Stimulated activated CD4-positive, alpha-beta T cell treated with anti-CD3 and anti-CD28 coated beads, TNF-alpha, amount 100 ng/mL, for 4 hours (primary cell): ENCODE results near the gene TMEM259.

Source experiments
- DNase-seq, 3 experiments: peaks; one replicate each; pipeline ENCODE4 v3.0.0-alpha.2; 2020; ENCODE audit warnings: low read depth in 3 of 3

Gene TMEM259

GRCh38 chr19:1020868-1021425, at the start of gene TMEM259:
TSS of gene TMEM259 (minus strand) at chr19:1021123. CDS start at chr19:1020996, 127 bp downstream.
- DNase-seq = peak; percentile 93 to 97 (median 96)

DNA sequence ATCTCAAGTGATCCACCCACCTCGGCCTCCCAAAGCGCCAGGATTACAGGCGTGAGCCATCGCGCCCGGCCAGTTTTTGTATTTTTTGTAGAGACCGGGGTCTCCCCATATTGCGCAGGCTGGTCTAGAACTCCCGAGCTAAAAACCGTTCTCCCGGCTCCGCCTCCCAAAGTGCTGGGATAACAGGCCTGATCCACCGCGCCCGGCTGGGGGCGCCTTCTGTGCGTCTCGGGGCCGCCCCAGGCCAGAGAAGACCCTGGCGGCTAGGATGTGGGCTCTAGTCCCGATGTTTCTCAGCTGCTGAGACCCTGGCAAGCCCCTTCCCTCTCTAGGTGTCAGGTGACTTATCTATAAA, 49.6 kb upstream of the TMEM259 start:
- DNase-seq = no peak

DNA sequence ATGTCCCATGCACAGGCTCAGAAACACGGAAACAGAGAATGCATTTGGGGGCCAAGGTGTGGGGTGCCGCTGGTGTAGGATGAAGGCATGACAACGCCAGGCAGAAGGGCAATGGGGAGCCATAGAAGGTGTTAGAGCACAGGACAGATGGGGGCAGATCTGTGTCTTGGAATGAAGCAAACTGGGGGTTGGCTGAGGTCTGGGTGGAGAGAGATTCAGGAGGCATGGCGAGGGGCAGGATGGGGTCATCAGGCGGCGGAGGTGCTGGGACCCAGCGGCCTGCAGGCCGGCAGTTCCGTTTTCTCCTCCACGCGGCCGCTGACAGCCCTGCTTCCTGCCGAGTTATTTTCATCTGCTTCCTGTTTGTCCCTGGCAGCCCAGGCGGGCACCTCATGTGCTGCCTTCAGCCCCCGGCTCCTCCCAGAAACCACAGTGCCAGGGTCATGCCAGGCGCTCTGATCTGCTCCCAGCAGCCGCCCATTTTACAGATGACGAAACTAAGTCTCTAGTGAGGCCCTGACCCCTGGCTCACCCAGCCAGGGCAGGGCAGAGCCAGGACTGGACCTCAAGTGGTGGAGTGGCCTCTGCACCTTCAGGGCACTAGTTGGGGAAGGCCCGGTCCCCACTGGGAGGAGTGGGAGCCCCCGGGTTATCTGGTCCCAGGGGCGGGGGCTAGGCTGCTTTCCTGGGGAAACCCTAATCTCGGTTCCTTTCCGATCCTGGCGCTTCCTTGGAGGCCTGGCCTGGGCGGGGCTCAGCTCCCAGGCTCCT, 48.3 kb upstream of the TMEM259 start:
- DNase-seq = no peak

- peak in 1 of 3 experiments; percentile 43 for DNase-seq
These were observed 47.4 kb upstream of the TMEM259 start for GRCh38 chr19:1068009-1069001.

DNA sequence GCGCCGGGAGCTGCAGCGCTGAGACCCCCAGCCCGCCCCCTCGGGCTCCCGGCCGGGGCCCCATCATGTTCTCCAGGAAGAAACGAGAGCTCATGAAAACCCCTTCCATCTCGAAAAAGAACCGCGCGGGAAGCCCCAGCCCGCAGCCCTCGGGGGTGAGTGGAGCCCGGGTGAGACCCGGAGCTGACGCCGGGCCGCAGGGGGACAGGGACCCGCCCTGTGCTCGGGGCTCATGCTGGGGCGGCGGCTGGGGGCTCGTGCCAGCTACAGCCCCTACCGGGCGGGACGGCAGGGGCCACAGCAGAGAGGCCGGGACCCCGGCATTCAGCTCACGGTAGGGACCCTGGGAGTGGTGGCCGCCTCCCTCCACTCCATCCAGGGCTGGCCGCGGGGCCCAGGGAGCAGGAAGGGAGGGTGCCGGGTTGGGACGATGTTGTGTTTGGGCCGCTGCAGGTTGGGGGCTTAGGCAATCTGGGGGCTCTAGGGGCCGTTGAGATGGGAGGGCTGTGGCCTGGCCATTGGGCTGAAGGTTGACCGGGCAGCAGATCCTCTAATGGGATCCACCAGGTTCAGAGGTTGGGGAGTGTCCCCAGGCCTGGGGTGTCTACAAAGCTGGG, 46.5 kb upstream of the TMEM259 start:
- no peak for DNase-seq

- DNase-seq = peak; percentile 68 to 78 (median 70)
These were observed 45.9 kb upstream of the TMEM259 start, which contains the start of gene ARHGAP45 for GRCh38 chr19:1066748-1067340. TSS of gene ARHGAP45 (plus strand) at chr19:1067167. CDS start at chr19:1067406, 239 bp downstream.

DNA sequence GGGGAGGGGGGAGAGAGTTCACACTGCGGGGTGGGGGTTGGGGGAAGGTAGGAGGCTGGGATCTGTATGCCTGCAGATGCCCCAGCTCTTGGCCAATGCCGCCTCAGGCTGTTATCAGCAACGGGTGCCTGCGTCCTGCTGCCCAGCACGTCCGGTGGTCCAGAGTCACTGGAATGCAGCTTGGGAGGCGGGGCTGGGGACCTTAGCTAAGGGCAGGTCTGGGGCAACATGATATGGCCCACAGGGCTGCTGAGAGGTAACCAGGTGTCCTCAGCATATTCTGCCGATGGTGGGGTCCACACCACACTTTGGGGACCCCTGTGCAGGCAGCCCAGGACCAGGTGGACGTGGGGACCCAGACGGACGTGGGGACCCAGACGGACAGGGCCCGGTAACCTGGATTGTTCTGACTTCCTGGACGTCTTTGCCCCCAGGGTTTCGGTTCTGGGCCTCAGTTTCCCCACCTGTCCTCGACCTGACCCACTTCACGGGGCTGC, 45.4 kb upstream of the TMEM259 start:
- DNase-seq = no peak

GRCh38 chr19:1065606-1066109, 44.7 kb upstream of the TMEM259 start:
- no peak for DNase-seq

DNA sequence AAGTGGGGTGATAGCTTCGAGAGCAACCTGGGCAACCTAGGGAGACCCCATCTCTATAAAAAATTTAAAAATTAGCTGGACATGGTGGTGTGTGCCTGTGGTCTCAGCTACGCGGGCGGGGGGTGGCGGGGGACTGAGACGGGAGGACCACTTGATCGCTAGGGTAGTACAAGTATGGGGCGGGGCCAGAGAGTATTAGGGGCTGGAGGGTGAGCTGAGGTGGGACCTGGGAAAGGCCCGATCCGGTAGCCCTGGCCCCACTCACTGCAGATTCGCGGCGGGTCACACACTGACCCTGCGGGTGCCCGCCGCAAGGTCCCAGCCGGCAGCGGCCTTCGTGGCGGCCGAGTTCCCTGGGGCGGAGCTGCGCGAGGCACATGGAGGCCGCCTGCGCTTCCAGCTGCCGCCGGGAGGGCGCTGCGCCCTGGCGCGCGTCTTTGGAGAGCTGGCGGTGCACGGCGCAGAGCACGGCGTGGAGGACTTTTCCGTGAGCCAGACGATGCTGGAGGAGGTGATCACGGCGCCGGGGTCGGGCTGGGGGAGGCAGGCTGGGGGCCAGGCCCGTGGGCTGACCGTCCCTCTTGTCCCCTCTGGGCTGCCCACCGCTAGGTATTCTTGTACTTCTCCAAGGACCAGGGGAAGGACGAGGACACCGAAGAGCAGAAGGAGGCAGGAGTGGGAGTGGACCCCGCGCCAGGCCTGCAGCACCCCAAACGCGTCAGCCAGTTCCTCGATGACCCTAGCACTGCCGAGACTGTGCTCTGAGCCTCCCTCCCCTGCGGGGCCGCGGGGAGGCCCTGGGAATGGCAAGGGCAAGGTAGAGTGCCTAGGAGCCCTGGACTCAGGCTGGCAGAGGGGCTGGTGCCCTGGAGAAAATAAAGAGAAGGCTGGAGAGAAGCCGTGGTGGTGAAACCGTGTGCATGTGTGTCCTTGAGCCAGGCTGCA, 44.0 kb upstream of the TMEM259 start:
- peak in 2 of 3 experiments; percentile 53 to 61 for DNase-seq

DNA sequence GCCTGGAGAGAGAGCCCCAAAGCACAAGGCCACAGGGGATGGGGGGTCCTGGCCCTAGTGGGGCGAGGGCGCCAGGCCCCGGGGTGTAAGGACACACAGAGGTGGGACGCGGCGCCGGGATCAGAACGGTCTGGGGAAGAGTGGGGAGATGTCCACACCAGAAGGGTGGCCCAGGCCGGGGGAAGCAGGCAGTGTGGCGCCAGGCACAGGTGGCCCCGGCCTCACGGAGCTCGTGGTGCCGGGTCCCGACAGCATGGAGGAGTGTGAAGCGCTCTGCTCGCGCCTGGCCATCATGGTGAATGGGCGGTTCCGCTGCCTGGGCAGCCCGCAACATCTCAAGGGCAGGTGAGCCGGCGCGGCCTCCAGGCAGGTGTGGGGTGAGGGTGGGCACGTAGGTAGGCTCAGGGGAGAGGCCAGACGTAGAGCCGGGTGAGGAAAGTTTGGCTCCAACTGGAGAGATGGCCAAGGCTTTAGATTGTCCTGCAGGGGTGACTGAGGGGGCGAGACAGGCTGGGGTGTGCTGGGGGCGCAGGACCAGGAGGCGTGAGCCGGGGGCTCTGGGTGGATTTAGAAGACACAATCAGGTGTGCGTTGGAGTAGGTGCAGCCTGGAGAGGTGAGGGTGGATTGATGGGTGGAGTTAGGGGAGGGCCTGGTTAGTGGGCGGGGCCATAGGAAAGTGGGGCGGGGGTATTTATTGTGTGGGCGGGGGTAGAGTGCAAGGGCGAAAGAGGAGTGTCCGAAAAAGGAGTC, 43.2 kb upstream of the TMEM259 start:
- no peak for DNase-seq

- DNase-seq = no peak
These were observed 42.3 kb upstream of the TMEM259 start for GRCh38 chr19:1063030-1063908.

- no peak for DNase-seq
These were observed 41.6 kb upstream of the TMEM259 start for GRCh38 chr19:1062387-1063029.

- no peak for DNase-seq
These were observed 41.1 kb upstream of the TMEM259 start for GRCh38 chr19:1061987-1062386.

GRCh38 chr19:1060689-1061088, 39.8 kb upstream of the TMEM259 start:
- DNase-seq = no peak

DNA sequence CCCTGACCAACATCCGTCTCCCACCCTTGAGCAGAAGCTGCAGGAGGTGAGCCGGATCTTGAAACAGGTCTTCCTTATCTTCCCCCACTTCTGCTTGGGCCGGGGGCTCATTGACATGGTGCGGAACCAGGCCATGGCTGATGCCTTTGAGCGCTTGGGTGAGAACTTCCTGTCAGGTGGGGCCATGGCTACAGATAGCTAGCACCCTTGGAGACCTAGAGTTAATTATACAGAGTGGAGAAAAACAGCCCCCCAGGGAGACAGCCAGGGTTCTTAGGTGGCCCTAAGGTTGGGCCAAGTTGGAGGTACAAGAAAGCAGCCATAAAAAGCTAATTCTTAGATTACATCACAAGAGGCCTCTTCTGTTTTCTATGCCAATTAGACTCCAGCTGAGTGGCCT, 37.2 kb upstream of the TMEM259 start:
- DNase-seq = no peak

DNA sequence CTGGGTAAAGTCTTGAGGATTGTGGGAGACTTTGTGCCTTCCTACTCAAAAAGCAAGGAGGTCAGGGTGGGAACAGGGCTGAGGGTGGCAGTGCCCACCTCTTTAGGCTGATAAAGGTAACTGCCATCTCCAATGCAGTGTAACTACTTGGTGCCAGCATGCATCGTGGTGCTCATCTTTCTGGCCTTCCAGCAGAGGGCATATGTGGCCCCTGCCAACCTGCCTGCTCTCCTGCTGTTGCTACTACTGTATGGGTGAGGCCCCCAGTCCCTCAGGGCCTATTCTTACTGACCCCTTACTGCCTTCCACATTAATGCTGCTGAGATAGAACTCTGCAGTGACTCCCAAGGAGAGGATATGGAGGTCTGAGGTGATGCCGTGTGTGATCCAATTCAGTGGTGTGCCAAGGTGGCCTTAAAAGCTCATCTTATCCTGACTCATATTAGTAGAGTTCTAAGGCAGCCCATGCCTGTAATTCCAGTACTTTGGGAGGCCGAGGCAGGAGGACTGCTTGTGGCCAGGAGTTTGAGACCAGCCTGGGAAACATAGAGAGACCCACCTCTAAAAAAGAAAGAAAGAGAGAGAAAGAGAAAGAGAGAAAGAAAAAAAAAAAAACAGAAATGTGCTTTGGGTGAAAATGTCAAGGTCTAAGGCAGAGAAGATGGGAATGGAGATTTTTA, 36.4 kb upstream of the TMEM259 start:
- no peak for DNase-seq
